Ovary (tissue), 3 donors: ENCODE data around the gene RNF146.

ENCODE experiments used
- POLR2A ChIP-seq: fragments of 450-650 bp; IDR thresholded peaks from one replicate; pipeline ENCODE4 v1.6.1; 2017; ENCODE audit warnings: antibody characterized with exemption, mild to moderate bottlenecking, moderate library complexity
- TF ChIP-seq, protein P1 (sequence below), 3 donors: fragments of 450-650 bp in 2 of 3; fragments of 200-600 bp in 1 of 3; IDR thresholded peaks; one replicate each; pipeline versions ENCODE4 v1.5.1 to v1.8.0; 2016 to 2022; ENCODE audit warnings: antibody characterized with exemption in 3 of 3, mild to moderate bottlenecking in 1 of 3
- donor health status: DM: no; HTN: no; CAD: no.

DNA sequence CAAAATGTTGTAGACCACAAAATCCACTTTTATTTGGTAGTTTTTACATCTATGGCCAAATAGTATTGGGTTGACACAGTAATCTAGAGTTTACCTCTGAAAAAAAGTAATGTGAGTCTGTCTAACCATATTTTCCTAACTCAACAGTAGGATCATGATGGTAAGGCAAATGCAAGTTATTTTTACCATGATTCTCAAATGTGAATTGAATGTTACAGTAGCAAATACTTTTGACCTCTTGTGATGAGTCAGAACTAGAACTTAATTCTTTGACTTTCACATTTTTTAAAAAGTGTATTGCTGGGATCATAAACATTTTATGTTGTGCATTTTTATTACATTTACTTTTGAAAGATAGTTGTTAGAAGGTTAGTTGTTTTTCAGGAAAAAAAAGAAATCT, 22.0 kb downstream of the RNF146 start:
- TF ChIP-seq POLR2A: no peak
- TF ChIP-seq, protein P1, sequence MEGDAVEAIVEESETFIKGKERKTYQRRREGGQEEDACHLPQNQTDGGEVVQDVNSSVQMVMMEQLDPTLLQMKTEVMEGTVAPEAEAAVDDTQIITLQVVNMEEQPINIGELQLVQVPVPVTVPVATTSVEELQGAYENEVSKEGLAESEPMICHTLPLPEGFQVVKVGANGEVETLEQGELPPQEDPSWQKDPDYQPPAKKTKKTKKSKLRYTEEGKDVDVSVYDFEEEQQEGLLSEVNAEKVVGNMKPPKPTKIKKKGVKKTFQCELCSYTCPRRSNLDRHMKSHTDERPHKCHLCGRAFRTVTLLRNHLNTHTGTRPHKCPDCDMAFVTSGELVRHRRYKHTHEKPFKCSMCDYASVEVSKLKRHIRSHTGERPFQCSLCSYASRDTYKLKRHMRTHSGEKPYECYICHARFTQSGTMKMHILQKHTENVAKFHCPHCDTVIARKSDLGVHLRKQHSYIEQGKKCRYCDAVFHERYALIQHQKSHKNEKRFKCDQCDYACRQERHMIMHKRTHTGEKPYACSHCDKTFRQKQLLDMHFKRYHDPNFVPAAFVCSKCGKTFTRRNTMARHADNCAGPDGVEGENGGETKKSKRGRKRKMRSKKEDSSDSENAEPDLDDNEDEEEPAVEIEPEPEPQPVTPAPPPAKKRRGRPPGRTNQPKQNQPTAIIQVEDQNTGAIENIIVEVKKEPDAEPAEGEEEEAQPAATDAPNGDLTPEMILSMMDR (IDR thresholded peaks at IDR 0.05): no peak
